ENCODE data around the gene PPP1R3G. TPM values are rescaled to one million over a fixed set of nuclear protein-coding genes. Genes with fewer than 3 reads are reported as not detected.

The PPP1R3G gene
- total RNA-seq, 2 donors from 2014 or later: 0.26 TPM; not detected in 1

DNA sequence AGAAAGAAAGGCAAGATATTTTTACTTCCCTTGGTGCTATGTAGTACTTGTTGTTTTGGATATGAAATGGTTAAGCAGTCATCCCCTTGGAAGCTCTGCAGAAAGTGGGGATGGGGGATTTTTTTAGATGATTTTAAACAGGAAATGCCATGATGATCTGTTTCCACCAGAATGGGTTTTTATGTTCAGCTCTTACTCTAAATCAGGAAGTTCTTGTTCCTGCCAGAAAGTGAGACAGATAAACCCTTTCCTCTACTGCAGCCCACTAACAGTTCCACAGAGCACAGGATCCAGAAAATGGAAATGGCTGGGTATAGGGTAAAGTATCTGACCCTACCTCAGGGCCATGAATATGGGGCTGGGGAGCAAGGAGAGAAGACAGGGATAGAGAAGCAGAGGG lies 32.1 kb upstream of the PPP1R3G start:
- Histone ChIP-seq H3K4me3 (no peak overlapping the region), H3K4me1 (no peaks in the 10 kb centered on the region), H3K9me3 (no peaks in the 10 kb centered on the region), H3K36me3 (replicated peaks in 1 of 2; ENCODE audit: insufficient read depth in 1 of 2, low read depth in 2 of 2) (no peaks in the 10 kb centered on the region), H3K27me3 (no peaks in the 10 kb centered on the region), H3K27ac (no peak overlapping the region)
- no peak for TF ChIP-seq POLR2A (IDR thresholded peaks at IDR 0.05)
- TF ChIP-seq, protein P1, sequence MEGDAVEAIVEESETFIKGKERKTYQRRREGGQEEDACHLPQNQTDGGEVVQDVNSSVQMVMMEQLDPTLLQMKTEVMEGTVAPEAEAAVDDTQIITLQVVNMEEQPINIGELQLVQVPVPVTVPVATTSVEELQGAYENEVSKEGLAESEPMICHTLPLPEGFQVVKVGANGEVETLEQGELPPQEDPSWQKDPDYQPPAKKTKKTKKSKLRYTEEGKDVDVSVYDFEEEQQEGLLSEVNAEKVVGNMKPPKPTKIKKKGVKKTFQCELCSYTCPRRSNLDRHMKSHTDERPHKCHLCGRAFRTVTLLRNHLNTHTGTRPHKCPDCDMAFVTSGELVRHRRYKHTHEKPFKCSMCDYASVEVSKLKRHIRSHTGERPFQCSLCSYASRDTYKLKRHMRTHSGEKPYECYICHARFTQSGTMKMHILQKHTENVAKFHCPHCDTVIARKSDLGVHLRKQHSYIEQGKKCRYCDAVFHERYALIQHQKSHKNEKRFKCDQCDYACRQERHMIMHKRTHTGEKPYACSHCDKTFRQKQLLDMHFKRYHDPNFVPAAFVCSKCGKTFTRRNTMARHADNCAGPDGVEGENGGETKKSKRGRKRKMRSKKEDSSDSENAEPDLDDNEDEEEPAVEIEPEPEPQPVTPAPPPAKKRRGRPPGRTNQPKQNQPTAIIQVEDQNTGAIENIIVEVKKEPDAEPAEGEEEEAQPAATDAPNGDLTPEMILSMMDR (IDR thresholded peaks at IDR 0.05): no peak
- ATAC-seq (no peak), DNase-seq (no peak)
- intact Hi-C loops (cut with DNase I): no loop called here

- H3K27ac ChIP-seq: no peak overlapping the region
- no peak for DNase-seq
- no peaks in the 10 kb centered on the region for H3K27me3 ChIP-seq
- no peak overlapping the region for H3K4me3 ChIP-seq
- intact Hi-C loops (cut with DNase I): no loop called here
- TF ChIP-seq, protein P1 (IDR thresholded peaks at IDR 0.05): no peak
- TF ChIP-seq POLR2A (IDR thresholded peaks at IDR 0.05): no peak
- H3K36me3 ChIP-seq (replicated peaks in 1 of 2; ENCODE audit: insufficient read depth in 1 of 2, low read depth in 2 of 2): no peaks in the 10 kb centered on the region
- no peaks in the 10 kb centered on the region for H3K9me3 ChIP-seq
- whole genome bisulfite sequencing, 2 donors: 47% methylated on average over 1 of the region's 1 CpG
- H3K4me1 ChIP-seq: no peaks in the 10 kb centered on the region
- no peak for ATAC-seq
These were observed 31.3 kb upstream of the PPP1R3G start for GRCh38 chr6:5053864-5054244.

DNA sequence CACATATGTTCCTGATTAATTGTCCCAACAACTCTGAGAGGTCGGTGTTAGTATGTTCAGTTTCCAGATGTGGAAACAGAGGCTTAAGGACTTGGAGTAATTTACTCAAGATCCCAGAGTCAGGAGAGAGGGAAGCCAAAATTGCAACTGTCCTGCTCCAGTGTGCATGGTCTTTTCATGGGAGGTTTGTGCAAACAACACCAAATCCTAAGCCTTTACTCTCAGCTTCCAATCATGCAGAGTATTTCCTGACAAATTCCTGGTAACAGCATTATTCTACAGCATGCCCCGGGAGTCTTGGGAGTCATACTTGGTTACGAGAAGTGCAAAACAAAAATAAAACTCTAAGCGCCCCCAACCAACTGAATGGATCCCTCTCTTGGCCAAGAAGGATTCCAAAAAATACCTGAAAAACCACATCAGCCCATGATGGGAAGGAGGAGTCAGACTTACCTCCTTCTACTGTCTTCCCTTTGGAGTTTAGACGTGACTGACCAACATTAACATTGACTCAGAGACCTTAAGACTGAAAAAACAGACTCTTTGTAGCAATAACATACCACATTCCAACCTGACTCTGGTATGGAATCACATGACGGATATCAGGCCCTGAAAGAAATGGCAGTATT lies 30.8 kb upstream of the PPP1R3G start:
- WGBS, 2 donors: 62 to 71% methylated on average over 6 of the region's 6 CpGs
- H3K27me3 ChIP-seq: no peaks in the 10 kb centered on the region
- H3K27ac ChIP-seq: no peak overlapping the region
- DNase-seq: no peak
- H3K9me3 ChIP-seq: no peaks in the 10 kb centered on the region
- ATAC-seq: no peak
- TF ChIP-seq, protein P1 (IDR thresholded peaks at IDR 0.05): no peak
- no peak for TF ChIP-seq POLR2A (IDR thresholded peaks at IDR 0.05)
- H3K4me3 ChIP-seq: no peak overlapping the region
- intact Hi-C loops (cut with DNase I): no loop called here
- H3K36me3 ChIP-seq (replicated peaks in 1 of 2; ENCODE audit: insufficient read depth in 1 of 2, low read depth in 2 of 2): no peaks in the 10 kb centered on the region
- H3K4me1 ChIP-seq: no peaks in the 10 kb centered on the region

DNA sequence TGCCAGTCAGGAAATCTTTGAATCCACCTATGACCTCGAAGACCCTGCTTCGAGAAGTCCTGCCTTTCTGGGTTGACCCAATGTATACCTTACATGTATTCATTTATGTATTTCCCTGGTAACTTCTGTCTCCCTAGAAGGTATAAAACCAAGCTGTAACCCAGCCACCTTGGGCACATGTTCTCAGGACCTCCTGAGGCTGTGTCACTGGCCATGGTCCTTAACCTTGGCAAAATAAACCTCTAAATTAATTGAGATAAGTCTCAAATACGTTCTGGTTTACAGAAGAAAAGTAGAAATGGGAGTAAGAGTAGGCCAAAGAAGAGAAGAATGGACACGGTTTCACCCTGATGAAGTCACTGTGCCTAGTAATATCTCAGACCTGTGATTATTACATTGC lies 30.0 kb upstream of the PPP1R3G start:
- Histone ChIP-seq H3K4me3 (no peak overlapping the region), H3K4me1 (no peaks in the 10 kb centered on the region), H3K27ac (no peak overlapping the region), H3K27me3 (no peaks in the 10 kb centered on the region), H3K9me3 (no peaks in the 10 kb centered on the region), H3K36me3 (replicated peaks in 1 of 2; ENCODE audit: insufficient read depth in 1 of 2, low read depth in 2 of 2) (no peaks in the 10 kb centered on the region)
- ATAC-seq (no peak), DNase-seq (no peak)
- intact Hi-C loops (cut with DNase I): no loop called here
- TF ChIP-seq POLR2A (IDR thresholded peaks at IDR 0.05): no peak
- TF ChIP-seq, protein P1 (IDR thresholded peaks at IDR 0.05): no peak
- 79 to 85% methylated on average over 4 of the region's 4 CpGs for WGBS, 2 donors

DNA sequence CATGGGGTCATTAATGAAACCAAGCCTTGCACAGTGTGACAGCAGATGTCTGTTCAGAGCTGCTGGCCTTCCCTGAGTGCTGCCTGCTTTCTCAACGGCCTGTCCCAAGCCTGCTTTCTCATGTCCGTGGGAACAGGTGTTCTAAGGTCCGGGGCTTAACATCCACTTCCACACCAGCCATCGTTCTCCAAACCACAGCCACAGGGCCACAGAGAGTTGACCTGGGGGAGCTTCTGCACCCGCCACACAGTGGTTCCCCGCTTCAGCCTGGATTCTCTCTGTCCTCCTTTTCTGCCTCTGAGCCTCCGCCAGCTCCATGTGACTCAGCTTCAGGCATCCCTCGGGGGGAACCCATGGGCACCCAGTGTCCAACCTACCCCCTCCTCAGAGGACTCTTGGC lies 26.9 kb upstream of the PPP1R3G start:
- Histone ChIP-seq H3K9me3 (no peaks in the 10 kb centered on the region), H3K4me1 (no peaks in the 10 kb centered on the region), H3K36me3 (replicated peaks in 1 of 2; ENCODE audit: insufficient read depth in 1 of 2, low read depth in 2 of 2) (no peaks in the 10 kb centered on the region), H3K27ac (no peak overlapping the region), H3K4me3 (no peak overlapping the region), H3K27me3 (no peaks in the 10 kb centered on the region)
- no peak for DNase-seq
- 70 to 72% methylated on average over 5 to 8 of the region's 8 CpGs for WGBS, 2 donors
- intact Hi-C loops (cut with DNase I): no loop called here
- ATAC-seq: no peak
- TF ChIP-seq POLR2A (IDR thresholded peaks at IDR 0.05): no peak
- TF ChIP-seq, protein P1 (IDR thresholded peaks at IDR 0.05): no peak

Data from body of pancreas (tissue), 4 donors.